ENCODE data around the gene MAN2B2. TPM values are rescaled to one million over a fixed set of nuclear protein-coding genes. Genes with fewer than 3 reads are reported as not detected.

Gene MAN2B2
- total RNA-seq, 1 experiment from 2014 or later, result 27.8 TPM

GRCh38 chr4:6659897-6660296, 84.9 kb downstream of the MAN2B2 start:
- BruUV-seq (replicated peaks), result no TSS peak
- H3F3A ChIP-seq (ENCODE audit: insufficient read depth, low read depth), result no peaks in the 10 kb centered on the region
- H3K4me3 ChIP-seq, result no peak overlapping the region
- H4K20me1 ChIP-seq (ENCODE audit: insufficient read depth), result no peaks in the 10 kb centered on the region
- H2AFZ ChIP-seq, result no peak overlapping the region
- no peaks in the 10 kb centered on the region; the same call in 1 of the 2 replicates for H3K4me1 ChIP-seq (replicated peaks; ENCODE audit: insufficient read depth)
- intact Hi-C loops (cut with micrococcal nuclease; ENCODE audit: unreplicated experiment), result no loop called here
- no peaks in the 10 kb centered on the region for H3K9me2 ChIP-seq (ENCODE audit: insufficient read depth)
- no peaks in the 10 kb centered on the region for H3K79me2 ChIP-seq (ENCODE audit: low read depth)
- no peak overlapping the region for H3K4me2 ChIP-seq
- no peak for DNase-seq
- ChIA-PET POLR2A (ENCODE audit: unreplicated experiment) (interaction anchor here (0.6 kb wide), 2 partner anchors 75 to 743 kb away, joined by 3 to 6 read pairs; no protein-coding TSS in a partner anchor), CTCF (no interaction called here)
- no peak for TF ChIP-seq EZH2 (IDR thresholded peaks at IDR 0.05; ENCODE audit: low read depth)
- no peak for TF ChIP-seq CTCF (conservative IDR thresholded peaks at IDR 0.05)
- H3K9me3 ChIP-seq (ENCODE audit: insufficient read depth, low read depth), result no peaks in the 10 kb centered on the region
- H3K36me3 ChIP-seq (ENCODE audit: low read depth), result no peaks in the 10 kb centered on the region
- no peak overlapping the region for H3K27ac ChIP-seq
- H3K27me3 ChIP-seq (ENCODE audit: insufficient read depth, low read depth), result no peaks in the 10 kb centered on the region

- Histone ChIP-seq H3K4me1 (replicated peaks; ENCODE audit: insufficient read depth) (no peaks in the 10 kb centered on the region; the same call in 1 of the 2 replicates), H3K9me3 (ENCODE audit: insufficient read depth, low read depth) (no peaks in the 10 kb centered on the region), H3K4me2 (no peak overlapping the region), H2AFZ (no peak overlapping the region), H4K20me1 (ENCODE audit: insufficient read depth) (no peaks in the 10 kb centered on the region), H3K36me3 (ENCODE audit: low read depth) (no peaks in the 10 kb centered on the region), H3K4me3 (no peak overlapping the region), H3K27ac (no peak overlapping the region), H3K27me3 (ENCODE audit: insufficient read depth, low read depth) (no peaks in the 10 kb centered on the region), H3F3A (ENCODE audit: insufficient read depth, low read depth) (no peaks in the 10 kb centered on the region), H3K9me2 (ENCODE audit: insufficient read depth) (no peaks in the 10 kb centered on the region), H3K79me2 (ENCODE audit: low read depth) (no peaks in the 10 kb centered on the region)
- BruUV-seq (replicated peaks), result no TSS peak
- CTCF ChIA-PET, result no interaction called here
- intact Hi-C loops (cut with micrococcal nuclease; ENCODE audit: unreplicated experiment), result no loop called here
- no peak for DNase-seq
- no peak for TF ChIP-seq CTCF (conservative IDR thresholded peaks at IDR 0.05)
- no peak for TF ChIP-seq EZH2 (IDR thresholded peaks at IDR 0.05; ENCODE audit: low read depth)
- POLR2A ChIA-PET (ENCODE audit: unreplicated experiment), result interaction anchor here (0.6 kb wide), 2 partner anchors 74 to 742 kb away, joined by 3 to 6 read pairs; no protein-coding TSS in a partner anchor
Observed at GRCh38 chr4:6660430-6660829, 85.4 kb downstream of the MAN2B2 start.

- H3K4me1 ChIP-seq (replicated peaks; ENCODE audit: insufficient read depth), result no peaks in the 10 kb centered on the region; the same call in 1 of the 2 replicates
- H3K36me3 ChIP-seq (ENCODE audit: low read depth), result no peaks in the 10 kb centered on the region
- TF ChIP-seq CTCF (conservative IDR thresholded peaks at IDR 0.05) (no peak), EZH2 (IDR thresholded peaks at IDR 0.05; ENCODE audit: low read depth) (no peak)
- H3K9me2 ChIP-seq (ENCODE audit: insufficient read depth), result no peaks in the 10 kb centered on the region
- H2AFZ ChIP-seq, result no peak overlapping the region
- intact Hi-C loops (cut with micrococcal nuclease; ENCODE audit: unreplicated experiment), result no loop called here
- no peaks in the 10 kb centered on the region for H3K27me3 ChIP-seq (ENCODE audit: insufficient read depth, low read depth)
- no peak overlapping the region for H3K4me3 ChIP-seq
- H4K20me1 ChIP-seq (ENCODE audit: insufficient read depth), result no peaks in the 10 kb centered on the region
- H3F3A ChIP-seq (ENCODE audit: insufficient read depth, low read depth), result peaks cover 5% of the 10 kb centered on the region; the same call in 1 of the 2 replicates
- H3K79me2 ChIP-seq (ENCODE audit: low read depth), result no peaks in the 10 kb centered on the region
- DNase-seq, result no peak
- CTCF ChIA-PET, result no interaction called here
- POLR2A ChIA-PET (ENCODE audit: unreplicated experiment), result no interaction called here
- no peak overlapping the region for H3K4me2 ChIP-seq
- H3K9me3 ChIP-seq (ENCODE audit: insufficient read depth, low read depth), result no peaks in the 10 kb centered on the region
- no TSS peak for BruUV-seq (replicated peaks)
- H3K27ac ChIP-seq, result no peak overlapping the region
Observed at GRCh38 chr4:6662591-6662990, 87.6 kb downstream of the MAN2B2 start.

Measured in PC-9 (cell line).